Embryonic facial prominence (tissue), 1 donor: Measurements from ENCODE around the gene GHDC.

Source experiments
- DNase-seq: peaks from one replicate; pipeline ENCODE4 v3.0.0-alpha.2; 2016; ENCODE audit errors: extremely low spot score

The GHDC gene

GRCh38 chr17:42182927-42183734 is 11.2 kb downstream of the GHDC start:
- DNase-seq, result no peak

- DNase-seq, result no peak
Observed at GRCh38 chr17:42181851-42182207, 12.5 kb downstream of the GHDC start.

GRCh38 chr17:42180922-42181850 is 13.1 kb downstream of the GHDC start, which contains the start of gene KCNH4:
TSS of gene KCNH4 (minus strand) at chr17:42181142. CDS start at chr17:42180945, 197 bp downstream.
- DNase-seq, result no peak

GRCh38 chr17:42180411-42180921 is 13.8 kb downstream of the GHDC start:
- no peak for DNase-seq

- DNase-seq, result peak; percentile 30
Observed at GRCh38 chr17:42179911-42180410, 14.3 kb downstream of the GHDC start.

GRCh38 chr17:42179335-42179734 is 15.0 kb downstream of the GHDC start:
- DNase-seq, result no peak

GRCh38 chr17:42178817-42179216 is 15.5 kb downstream of the GHDC start:
- no peak for DNase-seq

GRCh38 chr17:42177684-42178083 is 16.6 kb downstream of the GHDC start:
- no peak for DNase-seq

GRCh38 chr17:42174126-42174783 is 20.0 kb downstream of the GHDC start:
- DNase-seq, result no peak

GRCh38 chr17:42171831-42172230 is 22.5 kb downstream of the GHDC start:
- DNase-seq, result no peak

GRCh38 chr17:42169351-42169750 is 24.9 kb downstream of the GHDC start:
- no peak for DNase-seq

GRCh38 chr17:42167807-42168206 is 26.5 kb downstream of the GHDC start:
- DNase-seq, result no peak

GRCh38 chr17:42166196-42166763 is 28.0 kb downstream of the GHDC start:
- DNase-seq, result no peak

- no peak for DNase-seq
Observed at GRCh38 chr17:42165751-42166150, 28.5 kb downstream of the GHDC start.

GRCh38 chr17:42163696-42164407 is 30.4 kb downstream of the GHDC start:
- DNase-seq, result no peak

- DNase-seq, result no peak
Observed at GRCh38 chr17:42163113-42163512, 31.2 kb downstream of the GHDC start.

- no peak for DNase-seq
Observed at GRCh38 chr17:42160531-42160910, 33.8 kb downstream of the GHDC start.

- no peak for DNase-seq
Observed at GRCh38 chr17:42159796-42160530, 34.3 kb downstream of the GHDC start.

- no peak for DNase-seq
Observed at GRCh38 chr17:42155614-42156045, 38.7 kb downstream of the GHDC start.
